Liver (tissue), 9 donors: ENCODE measurements around the gene PAK4. TPM values are rescaled to one million over a fixed set of nuclear protein-coding genes. Genes with fewer than 3 reads are reported as not detected.

Source experiments
- DNase-seq: peaks from one replicate; pipeline ENCODE4 v3.0.0-alpha.2; 2017; ENCODE audit warnings: low spot score
- H3K27ac ChIP-seq, 2 donors: one replicate each; pipeline ENCODE4 v1.7.0; 2013; ENCODE audit warnings: inconsistent platforms in 2 of 2, low read length in 2 of 2, control low read depth in 1 of 2, low read depth in 1 of 2, mild to moderate bottlenecking in 1 of 2
- H3K27me3 ChIP-seq, 4 donors: one replicate each; pipeline versions ENCODE4 v1.6.1 to v1.7.0; 2013; ENCODE audit warnings: low read length in 3 of 4, inconsistent platforms in 1 of 4, mild to moderate bottlenecking in 1 of 4, moderate library complexity in 1 of 4; ENCODE audit not compliant: control insufficient read depth in 4 of 4, insufficient read depth in 4 of 4
- H3K36me3 ChIP-seq, 4 donors: one replicate each; pipeline versions ENCODE4 v1.6.1 to v1.7.0; 2013; ENCODE audit warnings: low read length in 3 of 4, mild to moderate bottlenecking in 3 of 4, low read depth in 1 of 4, moderate library complexity in 1 of 4; ENCODE audit not compliant: control insufficient read depth in 4 of 4, insufficient read depth in 3 of 4
- H3K4me1 ChIP-seq, 4 donors: one replicate each; pipeline versions ENCODE4 v1.6.1 to v1.7.0; 2013; ENCODE audit warnings: low read length in 3 of 4, mild to moderate bottlenecking in 3 of 4, moderate library complexity in 1 of 4; ENCODE audit not compliant: control insufficient read depth in 4 of 4, insufficient read depth in 4 of 4
- H3K4me3 ChIP-seq, 3 donors: one replicate each; pipeline versions ENCODE4 v1.6.1 to v1.7.0; 2013; ENCODE audit warnings: low read length in 3 of 3, control low read depth in 1 of 3, low read depth in 1 of 3, mild to moderate bottlenecking in 1 of 3
- H3K9ac ChIP-seq, 2 donors: one replicate each; pipeline ENCODE4 v1.7.0; 2013; ENCODE audit warnings: low read length in 2 of 2, mild to moderate bottlenecking in 2 of 2, moderate library complexity in 2 of 2, control low read depth in 1 of 2, low read depth in 1 of 2
- H3K9me3 ChIP-seq, 4 donors: one replicate each; pipeline versions ENCODE4 v1.6.1 to v1.7.0; 2013; ENCODE audit warnings: low read length in 3 of 4; ENCODE audit not compliant: control insufficient read depth in 4 of 4
- ATF3 ChIP-seq: IDR thresholded peaks from 2 replicates; pipeline ENCODE4 v1.6.1; 2016; ENCODE audit warnings: antibody characterized with exemption
- CTCF ChIP-seq: fragments of 150-350 bp; IDR thresholded peaks from 2 replicates; pipeline ENCODE4 v1.5.1; 2017; ENCODE audit warnings: improper control_type of control experiment, low read depth, low read length; ENCODE audit not compliant: missing input control
- EGR1 ChIP-seq, 2 donors: IDR thresholded peaks; 2 replicates each; pipeline ENCODE4 v1.6.1; 2016 to 2018; ENCODE audit warnings: antibody characterized with exemption in 2 of 2, low read depth in 2 of 2
- FOXA1 ChIP-seq: IDR thresholded peaks from 2 replicates; pipeline ENCODE4 v1.6.1; 2016; ENCODE audit warnings: antibody characterized with exemption
- FOXA2 ChIP-seq: IDR thresholded peaks from 2 replicates; pipeline ENCODE4 v1.6.1; 2016; ENCODE audit warnings: antibody characterized with exemption
- GABPA ChIP-seq, 2 donors: IDR thresholded peaks in 1 of 2; conservative IDR thresholded peaks in 1 of 2; 2 replicates each; pipeline ENCODE4 v1.6.1; 2016; ENCODE audit warnings: antibody characterized with exemption in 2 of 2, mild to moderate bottlenecking in 1 of 2, moderate library complexity in 1 of 2
- HNF4A ChIP-seq, 2 donors: conservative IDR thresholded peaks; 2 replicates each; pipeline ENCODE4 v1.6.1; 2016; ENCODE audit warnings: antibody characterized with exemption in 2 of 2, mild to moderate bottlenecking in 2 of 2
- HNF4G ChIP-seq: IDR thresholded peaks from 2 replicates; pipeline ENCODE4 v1.6.1; 2016; ENCODE audit warnings: antibody characterized with exemption
- JUND ChIP-seq, 2 donors: IDR thresholded peaks; 2 replicates each; pipeline ENCODE4 v1.6.1; 2016; ENCODE audit warnings: antibody characterized with exemption in 2 of 2
- MAX ChIP-seq: IDR thresholded peaks from 2 replicates; pipeline ENCODE4 v1.6.1; 2016; ENCODE audit warnings: antibody characterized with exemption
- NR2F2 ChIP-seq: IDR thresholded peaks from 2 replicates; pipeline ENCODE4 v1.6.1; 2016; ENCODE audit warnings: antibody characterized with exemption
- RAD21 ChIP-seq, 2 donors: IDR thresholded peaks; 2 replicates each; pipeline ENCODE4 v1.6.1; 2016; ENCODE audit warnings: antibody characterized with exemption in 2 of 2, mild to moderate bottlenecking in 2 of 2
- REST ChIP-seq: IDR thresholded peaks from 2 replicates; pipeline ENCODE4 v1.6.1; 2016; ENCODE audit warnings: antibody characterized with exemption, mild to moderate bottlenecking
- RXRA ChIP-seq, 2 donors: IDR thresholded peaks; 2 replicates each; pipeline ENCODE4 v1.6.1; 2017 to 2018; ENCODE audit warnings: antibody characterized with exemption in 2 of 2, mild to moderate bottlenecking in 1 of 2
- SP1 ChIP-seq: IDR thresholded peaks from 2 replicates; pipeline ENCODE4 v1.6.1; 2018; ENCODE audit warnings: antibody characterized with exemption, mild to moderate bottlenecking
- TAF1 ChIP-seq: conservative IDR thresholded peaks from 2 replicates; pipeline ENCODE4 v1.6.1; 2016; ENCODE audit warnings: antibody characterized with exemption, mild to moderate bottlenecking
- YY1 ChIP-seq: IDR thresholded peaks from 2 replicates; pipeline ENCODE4 v1.6.1; 2016; ENCODE audit warnings: antibody characterized with exemption, mild to moderate bottlenecking
- ZBTB33 ChIP-seq: IDR thresholded peaks from 2 replicates; pipeline ENCODE4 v1.6.1; 2016; ENCODE audit warnings: antibody characterized with exemption
- WGBS: extraction: QIAGEN DNeasy Blood & Tissue Kit; methylation state at CpG from one replicate; pipeline ENCODE4 v1.1.7; 2013; 5-methylcytosine and 5-hydroxymethylcytosine counted together
- polyA plus RNA-seq, 2 donors: library from polyadenylated mRNA; stranded (reverse) in 1 of 2; unstranded in 1 of 2; fragments of 200-250 nt in 1 of 2; fragments of >200 nt in 1 of 2; fragmentation: Nextera tagmentation in 1 of 2; extraction: Ambion mirVana in 1 of 2; gene quantifications; one replicate each; pipeline versions ENCODE4 v1.2.1 to v1.2.3, GENCODE V29; 2013 to 2015
- total RNA-seq, 2 donors: library from RNA; depleted of rRNA; stranded (reverse); fragments of >200 nt; gene quantifications; one replicate each; pipeline ENCODE4 v1.2.3, GENCODE V29; 2014
- donor health status: healthy.
- donor health status: healthy.
- donor health status: healthy.
- donor health status: healthy.
- donor health status: healthy.

PAK4 gene
- total and polyA plus RNA-seq, 4 donors = 5.4 to 16.6 (median 7.7) TPM

GRCh38 chr19:39129116-39129515 lies 3.5 kb downstream of the PAK4 start:
- Histone ChIP-seq H3K4me1 (peaks cover 17 to 72% (median 52%) of the 10 kb centered on the region in 4 donors), H3K27me3 (no peaks in the 10 kb centered on the region), H3K36me3 (no peaks in the 10 kb centered on the region), H3K9me3 (no peaks in the 10 kb centered on the region), H3K4me3 (no peak overlapping the region), H3K9ac (no peak overlapping the region), H3K27ac (no peak overlapping the region)
- 95% methylated on average over 11 of the region's 11 CpGs for WGBS
- no peak for DNase-seq
- no peak for TF ChIP-seq JUND (IDR thresholded peaks at IDR 0.05)
- TF ChIP-seq HNF4A (conservative IDR thresholded peaks at IDR 0.05) = no peak
- TF ChIP-seq ATF3 = no peak
- TF ChIP-seq EGR1 (IDR thresholded peaks at IDR 0.05; ENCODE audit: low read depth in 2 of 2) = no peak
- no peak for TF ChIP-seq YY1
- TF ChIP-seq GABPA (IDR thresholded peaks at IDR 0.05 in 1 of 2, conservative IDR thresholded peaks at IDR 0.05 in 1 of 2) = no peak
- no peak for TF ChIP-seq RAD21 (IDR thresholded peaks at IDR 0.05)
- TF ChIP-seq SP1 = no peak
- no peak for TF ChIP-seq FOXA2
- TF ChIP-seq TAF1 = no peak
- no peak for TF ChIP-seq CTCF
- no peak for TF ChIP-seq RXRA (IDR thresholded peaks at IDR 0.05)
- TF ChIP-seq NR2F2 = no peak
- TF ChIP-seq FOXA1 = no peak
- no peak for TF ChIP-seq ZBTB33
- no peak for TF ChIP-seq MAX
- no peak for TF ChIP-seq HNF4G
- no peak for TF ChIP-seq REST
